Stimulated activated CD8-positive, alpha-beta memory T cell treated with anti-CD3 and anti-CD28 coated beads, Interleukin-4, amount 100 ng/mL, for 1 hour (primary cell): Measurements from ENCODE around the gene GSTA1.
"Not testable (repeated sequence)": the region's sequence is repeated elsewhere in the genome, so short reads cannot be mapped to it uniquely, and the experiment has no call there.

ENCODE experiments used
- DNase-seq, 2 donors: peaks; one replicate each; pipeline ENCODE4 v3.0.0-alpha.2; 2020; ENCODE audit warnings: low read depth in 2 of 2, low spot score in 1 of 2

The GSTA1 gene

GRCh38 chr6:52759085-52759484, 44.5 kb downstream of the GSTA1 start:
- no peak for DNase-seq

DNA sequence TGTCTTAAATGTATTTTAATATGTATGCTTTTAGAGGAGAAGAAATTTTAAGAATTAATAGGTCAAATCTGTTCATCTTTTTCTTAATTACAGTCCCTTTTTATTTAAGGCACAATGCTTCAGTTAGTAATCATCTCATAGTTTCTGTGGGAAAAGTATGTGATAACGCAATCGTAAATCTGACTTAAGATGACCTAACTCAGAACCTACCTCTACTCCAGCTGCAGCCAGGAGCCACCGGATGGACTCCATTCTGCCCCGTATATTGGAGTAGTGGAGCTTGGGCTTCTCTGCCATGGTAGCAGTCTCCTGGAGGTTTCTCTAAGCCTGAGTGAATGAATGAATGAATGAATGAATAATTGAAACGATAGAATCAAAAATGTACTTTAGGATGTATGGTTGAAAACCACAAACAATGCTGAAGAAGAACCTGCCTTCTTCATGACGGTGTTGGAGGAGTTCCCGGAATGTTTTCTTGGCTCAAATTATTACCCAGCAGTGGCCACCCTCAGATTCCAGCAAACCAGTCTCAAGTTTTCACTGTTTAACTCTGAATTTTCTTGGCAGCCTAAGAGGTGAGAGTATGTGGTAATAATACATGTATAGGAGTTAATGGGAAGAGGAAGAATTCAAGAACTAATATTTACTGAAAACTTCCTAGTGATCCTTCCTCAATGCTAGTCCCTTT, 45.8 kb downstream of the GSTA1 start:
- DNase-seq, result not testable (repeated sequence)

- DNase-seq, result no peak
These were observed 49.2 kb downstream of the GSTA1 start for GRCh38 chr6:52754443-52754842.

DNA sequence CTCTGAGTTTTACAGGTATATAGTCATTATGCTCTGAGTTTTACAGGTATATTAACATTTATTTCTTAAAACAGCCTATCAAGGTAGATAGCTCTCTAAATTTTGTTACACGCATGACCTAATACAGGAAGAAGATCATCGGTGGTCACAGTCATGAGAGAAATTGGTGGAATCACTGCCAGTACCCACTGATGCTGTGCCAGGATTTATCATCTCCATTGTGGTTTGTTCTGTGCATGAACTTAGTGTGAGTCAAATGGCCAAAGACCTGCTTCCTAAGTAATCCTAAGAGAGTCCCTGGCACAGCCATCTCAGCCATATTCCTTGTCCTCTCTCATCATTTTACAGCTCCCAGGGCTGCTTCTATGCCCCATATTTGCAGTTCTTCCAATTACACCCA, 50.5 kb downstream of the GSTA1 start:
- not testable (repeated sequence) for DNase-seq

DNA sequence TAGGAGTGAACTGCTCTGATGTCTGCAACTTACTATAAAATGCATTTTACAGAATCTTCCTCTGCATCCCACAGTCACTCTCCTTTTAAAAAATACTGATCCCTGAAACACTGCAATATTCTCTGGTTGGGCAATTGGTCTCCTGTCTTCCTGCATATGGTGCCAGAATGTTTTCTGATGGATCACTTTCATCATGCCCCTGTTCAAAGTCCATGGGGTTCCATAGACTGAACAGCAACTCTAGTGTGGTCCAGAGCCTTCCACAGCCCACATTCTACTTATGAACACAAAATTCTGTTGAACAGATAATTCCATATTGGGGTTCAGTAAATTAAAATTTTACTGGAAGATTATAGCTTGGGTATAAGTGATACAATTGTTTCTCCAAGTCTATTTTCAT, 51.3 kb downstream of the GSTA1 start:
- DNase-seq, result no peak

DNA sequence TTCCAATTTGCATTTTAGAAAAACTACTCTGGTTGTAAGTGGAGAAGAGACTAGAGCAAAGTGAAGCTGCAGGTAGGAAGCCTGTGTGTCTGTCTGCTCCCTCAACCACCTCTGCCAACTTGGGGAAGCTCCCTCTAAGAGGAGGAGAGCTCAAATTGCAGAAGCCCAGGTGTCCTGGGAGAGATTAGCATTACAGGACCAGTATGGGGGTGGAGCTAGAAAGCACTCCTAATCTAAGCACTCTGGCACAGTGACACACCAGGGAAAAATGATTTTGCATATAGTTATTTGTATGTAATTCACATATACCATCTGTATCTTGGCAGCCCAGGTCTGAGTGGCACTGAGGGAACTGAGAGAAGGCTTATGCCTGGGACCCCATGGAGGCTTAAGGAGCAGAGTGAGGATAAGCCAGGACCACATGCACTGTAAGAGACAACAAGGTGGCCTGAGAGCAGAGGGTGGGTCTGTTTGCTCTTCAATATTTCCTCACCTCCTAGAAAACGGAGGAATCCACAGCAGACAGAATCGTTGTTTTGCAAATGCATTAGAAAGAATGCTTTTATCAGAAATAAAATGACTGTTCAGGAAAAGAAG, 54.0 kb downstream of the GSTA1 start:
- DNase-seq, result no peak

- DNase-seq, result not testable (repeated sequence)
These were observed 56.3 kb downstream of the GSTA1 start for GRCh38 chr6:52747301-52747700.

- no peak for DNase-seq
These were observed 57.4 kb downstream of the GSTA1 start for GRCh38 chr6:52746213-52746612.

DNA sequence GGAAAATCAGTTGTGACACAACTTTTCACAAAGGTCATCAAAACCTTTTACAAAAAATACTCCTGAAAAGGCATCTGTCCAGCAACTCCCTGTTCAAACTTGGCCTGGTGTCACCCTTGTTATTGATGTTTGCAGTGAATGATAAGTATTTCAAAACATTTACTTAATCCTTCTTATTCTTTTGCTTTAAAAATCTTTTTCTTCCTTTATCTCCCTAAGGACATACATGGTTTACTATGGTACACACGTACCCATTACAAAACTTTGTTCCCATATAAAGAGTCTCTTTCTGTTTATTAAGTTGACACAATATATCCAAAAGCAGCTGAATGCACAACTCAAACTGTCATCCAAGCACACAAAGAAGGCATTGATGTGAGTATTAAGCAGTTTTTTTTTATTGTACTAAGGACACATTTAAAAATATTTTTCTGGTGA, 57.8 kb downstream of the GSTA1 start:
- no peak for DNase-seq

- no peak for DNase-seq
These were observed 61.7 kb downstream of the GSTA1 start for GRCh38 chr6:52741872-52742271.
